T47D (cell line): ENCODE results near the gene BMS1.
"Not testable (repeated sequence)": the region's sequence is repeated elsewhere in the genome, so short reads cannot be mapped to it uniquely, and the experiment has no call there.

Experiments used
- DNase-seq, 2 experiments: peaks; one replicate each; pipeline versions ENCODE4 v3.0.0 to v3.0.0-alpha.2; 2011 to 2012; ENCODE audit warnings: low read depth in 1 of 2, low spot score in 1 of 2
- JUND ChIP-seq: IDR thresholded peaks from 2 replicates; pipeline ENCODE4 v1.6.1; 2012; ENCODE audit warnings: low read depth
- in situ Hi-C: cut with HindIII; loops from 2 replicates; pipeline ENCODE4 v1.10.0; 2016; ENCODE audit warnings: low sequenced_read_pairs, low pct_unique_long_range_greater_than_20kb

BMS1 gene

GRCh38 chr10:42768581-42769152 is 13.9 kb upstream of the BMS1 start:
- TF ChIP-seq JUND: no peak
- DNase-seq: no peak
- in situ Hi-C loops: no loop called here

- in situ Hi-C loops: no loop called here
- TF ChIP-seq JUND: no peak
- no peak for DNase-seq
Measured at GRCh38 chr10:42769173-42769572, 13.4 kb upstream of the BMS1 start.

GRCh38 chr10:42769673-42770072 is 12.9 kb upstream of the BMS1 start:
- in situ Hi-C loops: no loop called here
- peak; percentile 93 to 99 for DNase-seq
- TF ChIP-seq JUND: no peak

- DNase-seq: no peak
- TF ChIP-seq JUND: no peak
- in situ Hi-C loops: no loop called here
Measured at GRCh38 chr10:42776681-42777080, 5.9 kb upstream of the BMS1 start.

GRCh38 chr10:42780456-42780855 is 2.1 kb upstream of the BMS1 start:
- TF ChIP-seq JUND: no peak
- in situ Hi-C loops: no loop called here
- DNase-seq: no peak

GRCh38 chr10:42781893-42782445 is 626 bp upstream of the BMS1 start:
- in situ Hi-C loops: no loop called here
- DNase-seq: peak in 1 of 2 experiments; percentile 46
- TF ChIP-seq JUND: no peak

- TF ChIP-seq JUND: no peak
- in situ Hi-C loops: no loop called here
- peak in 1 of 2 experiments; percentile 39 for DNase-seq
Measured at GRCh38 chr10:42783181-42783549, 570 bp downstream of the BMS1 start.

- no peak for TF ChIP-seq JUND
- in situ Hi-C loops: no loop called here
- DNase-seq: no peak
Measured at GRCh38 chr10:42785759-42786158, 3.2 kb downstream of the BMS1 start.

- TF ChIP-seq JUND: no peak
- in situ Hi-C loops: no loop called here
- no peak for DNase-seq
Measured at GRCh38 chr10:42790835-42791234, 8.2 kb downstream of the BMS1 start.

- in situ Hi-C loops: no loop called here
- DNase-seq: no peak
Measured at GRCh38 chr10:42795701-42796100, 13.1 kb downstream of the BMS1 start.

GRCh38 chr10:42801135-42801534 is 18.5 kb downstream of the BMS1 start:
- TF ChIP-seq JUND: no peak
- no peak for DNase-seq
- in situ Hi-C loops: no loop called here

More at GRCh38 chr10:42795701-42796100, 13.1 kb downstream of the BMS1 start:
- TF ChIP-seq JUND: no peak

GRCh38 chr10:42802876-42803275 is 20.3 kb downstream of the BMS1 start:
- DNase-seq: no peak
- in situ Hi-C loops: no loop called here

GRCh38 chr10:42809676-42810075 is 27.1 kb downstream of the BMS1 start:
- in situ Hi-C loops: no loop called here
- no peak for DNase-seq
- no peak for TF ChIP-seq JUND

More at GRCh38 chr10:42802876-42803275, 20.3 kb downstream of the BMS1 start:
- TF ChIP-seq JUND: no peak

- in situ Hi-C loops: no loop called here
- no peak for TF ChIP-seq JUND
- no peak for DNase-seq
Measured at GRCh38 chr10:42812028-42812427, 29.4 kb downstream of the BMS1 start.

GRCh38 chr10:42813989-42814687 is 31.5 kb downstream of the BMS1 start:
- in situ Hi-C loops, DNase-seq: not testable (repeated sequence)

GRCh38 chr10:42816334-42816733 is 33.7 kb downstream of the BMS1 start:
- not testable (repeated sequence) for DNase-seq

More at GRCh38 chr10:42816334-42816733, 33.7 kb downstream of the BMS1 start:
- in situ Hi-C loops: not testable (repeated sequence)
